IMR-90 (cell line): ENCODE data around the gene CEP20. TPM values are rescaled to one million over a fixed set of nuclear protein-coding genes. Genes with fewer than 3 reads are reported as not detected.

Experiments used
- ATAC-seq: fragments of 200-7000 bp; cut with Tn5 transposase; 2 replicates; pipeline ENCODE4 v1.9.1; 2020; ENCODE audit warnings: low read depth, mild to moderate bottlenecking, moderate library complexity
- BruUV-seq: library from RNA; stranded (reverse); fragments of 400-500 nt; replicated peaks from 2 replicates; lab custom pipeline; 2021; lab: Mats Ljungman, UMichigan
- CTCF ChIA-PET: fragments of 300-600 bp; formaldehyde crosslinking; extraction: SDS; loops from one replicate; lab custom pipeline; 2021; ENCODE audit warnings: antibody characterized with exemption; lab: Yijun Ruan, JAX
- POLR2A ChIA-PET: fragments of 300-600 bp; sonication (Branson Sonifier 250); formaldehyde crosslinking; loops from one replicate; lab custom pipeline; 2022; ENCODE audit warnings: antibody characterized with exemption; ENCODE audit not compliant: unreplicated experiment; lab: Charles Lee
- DNase-seq: peaks from one replicate; pipeline ENCODE4 v3.0.0; 2013
- H2AFZ ChIP-seq: replicated peaks from 2 replicates; pipeline ENCODE3; 2013; ENCODE audit warnings: low read length, mild to moderate bottlenecking; ENCODE audit not compliant: poor library complexity
- H2AK5ac ChIP-seq: 2 replicates; pipeline ENCODE4 v1.6.1; 2013; ENCODE audit warnings: low read depth, low read length, inconsistent platforms
- H2AK9ac ChIP-seq: replicated peaks from 2 replicates; pipeline ENCODE3; 2013; ENCODE audit warnings: mild to moderate bottlenecking, low read depth, low read length, moderate library complexity; ENCODE audit not compliant: poor library complexity
- H2BK120ac ChIP-seq: 2 replicates; pipeline ENCODE4 v1.6.1; 2013; ENCODE audit warnings: low read depth, low read length, inconsistent platforms
- H2BK15ac ChIP-seq: 3 replicates; pipeline ENCODE4 v1.6.1; 2013; ENCODE audit warnings: low read depth, low read length, inconsistent platforms
- H2BK20ac ChIP-seq: 2 replicates; pipeline ENCODE4 v1.6.1; 2013; ENCODE audit warnings: low read depth, mild to moderate bottlenecking, inconsistent platforms, low read length, moderate library complexity
- H2BK5ac ChIP-seq: 2 replicates; pipeline ENCODE4 v1.6.1; 2013; ENCODE audit warnings: mild to moderate bottlenecking, low read depth, low read length, inconsistent platforms; ENCODE audit not compliant: poor library complexity, severe bottlenecking
- H3K14ac ChIP-seq: replicated peaks from 2 replicates; pipeline ENCODE4 v1.6.1; 2013; ENCODE audit warnings: low read depth, low read length, inconsistent platforms
- H3K18ac ChIP-seq: 2 replicates; pipeline ENCODE4 v1.6.1; 2013; ENCODE audit warnings: low read depth, low read length, control low read depth
- H3K23ac ChIP-seq: 2 replicates; pipeline ENCODE4 v1.6.1; 2013; ENCODE audit warnings: low read depth, low read length, inconsistent platforms
- H3K27ac ChIP-seq: 2 replicates; pipeline ENCODE4 v1.5.1; 2013; ENCODE audit warnings: mild to moderate bottlenecking, control low read depth, low read length; ENCODE audit not compliant: insufficient read depth
- H3K27me3 ChIP-seq: 2 replicates; pipeline ENCODE4 v1.6.1; 2013; ENCODE audit warnings: low read length; ENCODE audit not compliant: control insufficient read depth, insufficient read depth
- H3K36me3 ChIP-seq: 2 replicates; pipeline ENCODE4 v1.6.1; 2013; ENCODE audit warnings: low read length, mixed read lengths; ENCODE audit not compliant: control insufficient read depth, insufficient read depth
- H3K4ac ChIP-seq: 2 replicates; pipeline ENCODE4 v1.6.1; 2013; ENCODE audit warnings: low read depth, low read length, inconsistent platforms
- H3K4me1 ChIP-seq: 2 replicates; pipeline ENCODE4 v1.6.1; 2013; ENCODE audit warnings: low read length, mixed read lengths; ENCODE audit not compliant: control insufficient read depth, insufficient read depth
- H3K4me2 ChIP-seq: 2 replicates; pipeline ENCODE4 v1.6.1; 2013; ENCODE audit warnings: low read depth, mild to moderate bottlenecking, control low read depth, low read length, moderate library complexity
- H3K4me3 ChIP-seq: 2 replicates; pipeline ENCODE4 v1.5.1; 2013; ENCODE audit warnings: low read depth, mild to moderate bottlenecking, control low read depth, low read length, moderate library complexity; ENCODE audit not compliant: insufficient read depth
- H3K56ac ChIP-seq: 2 replicates; pipeline ENCODE4 v1.6.1; 2013; ENCODE audit warnings: low read length, inconsistent platforms; ENCODE audit not compliant: insufficient read depth; ENCODE audit errors: extremely low read depth
- H3K79me1 ChIP-seq, 2 experiments: 2 replicates each; pipeline ENCODE4 v1.6.1; 2013; ENCODE audit warnings: low read length in 2 of 2, inconsistent platforms in 1 of 2, low read depth in 1 of 2
- H3K9ac ChIP-seq: 2 replicates; pipeline ENCODE4 v1.6.1; 2013; ENCODE audit warnings: low read depth, low read length, control low read depth
- H3K9me1 ChIP-seq: 2 replicates; pipeline ENCODE4 v1.6.1; 2013; ENCODE audit warnings: low read length, inconsistent platforms; ENCODE audit not compliant: insufficient read depth
- H3K9me3 ChIP-seq: 2 replicates; pipeline ENCODE4 v1.6.1; 2013; ENCODE audit warnings: low read length; ENCODE audit not compliant: control insufficient read depth, insufficient read depth
- H4K20me1 ChIP-seq: 2 replicates; pipeline ENCODE4 v1.6.1; 2013; ENCODE audit warnings: low read length, inconsistent platforms; ENCODE audit not compliant: insufficient read depth
- H4K5ac ChIP-seq: 2 replicates; pipeline ENCODE4 v1.6.1; 2013; ENCODE audit warnings: mild to moderate bottlenecking, low read depth, low read length, control low read depth
- H4K8ac ChIP-seq, 2 experiments: 2 replicates each; pipeline ENCODE4 v1.6.1; 2013; ENCODE audit warnings: low read depth in 2 of 2, low read length in 2 of 2, control low read depth in 1 of 2, inconsistent platforms in 1 of 2
- H4K91ac ChIP-seq: 2 replicates; pipeline ENCODE4 v1.6.1; 2013; ENCODE audit warnings: low read depth, low read length, inconsistent platforms; ENCODE audit not compliant: insufficient read depth
- CEBPB ChIP-seq: IDR thresholded peaks from 2 replicates; pipeline ENCODE4 v1.6.1; 2012; ENCODE audit warnings: low read depth, low read length, improper control_type of control experiment
- CHD1 ChIP-seq: IDR thresholded peaks from 2 replicates; pipeline ENCODE4 v1.6.1; 2012; ENCODE audit warnings: low read depth, low read length, improper control_type of control experiment
- FOS ChIP-seq: fragments of 150-350 bp; IDR thresholded peaks from 2 replicates; pipeline ENCODE4 v1.6.1; 2016; ENCODE audit warnings: low read depth, low read length
- MAZ ChIP-seq: IDR thresholded peaks from 2 replicates; pipeline ENCODE4 v1.6.1; 2012; ENCODE audit warnings: low read depth, mild to moderate bottlenecking, low read length, improper control_type of control experiment, moderate library complexity, borderline replicate concordance
- USF2 ChIP-seq: fragments of 150-350 bp; IDR thresholded peaks from 2 replicates; pipeline ENCODE4 v1.6.1; 2017; ENCODE audit warnings: mild to moderate bottlenecking, antibody characterized with exemption, low read length, low read depth
- WGBS, 2 experiments: methylation state at CpG; one replicate each; pipeline versions ENCODE4 v1.1.5 to v1.1.7; 2013; ENCODE audit warnings: missing lambda C conversion rate in 2 of 2; ENCODE audit not compliant: insufficient read length in 1 of 2; ENCODE audit errors: extremely low coverage in 2 of 2; 5-methylcytosine and 5-hydroxymethylcytosine counted together
- dilution Hi-C: fragments of 300-500 bp; cut with HindIII; formaldehyde crosslinking; loops from one replicate; pipeline ENCODE4 v1.14.3; 2018; ENCODE audit warnings: low sequenced_read_pairs; ENCODE audit not compliant: unreplicated experiment
- in situ Hi-C: fragments of 300-500 bp; cut with MboI; formaldehyde crosslinking; loops from 3 replicates; pipeline ENCODE4 v1.14.3; 2019; ENCODE audit warnings: low sequenced_read_pairs, inconsistent platforms, mixed read lengths
- intact Hi-C: fragments of 100-400 bp; cut with micrococcal nuclease; formaldehyde crosslinking; loops from 2 replicates; pipeline ENCODE4 v1.10.0; 2022
- polyA plus RNA-seq, 3 experiments: library from polyadenylated mRNA; depleted of rRNA; stranded (reverse); fragments of >200 nt; gene quantifications; 2 replicates each; pipeline ENCODE4 v1.2.3, GENCODE V29; 2012; ENCODE audit warnings: low replicate concordance in 1 of 3
- total RNA-seq: library from RNA; depleted of rRNA; stranded (reverse); fragments of >200 nt; gene quantifications from 2 replicates; pipeline ENCODE4 v1.2.3, GENCODE V29; 2012

The CEP20 gene
- total and polyA plus RNA-seq, 2 of the 4 experiments (the other 2 are of a cell fraction): 28.8 to 40.1 TPM

GRCh38 chr16:15870011-15870410 lies 18.4 kb downstream of the CEP20 start:
- TF ChIP-seq CHD1 (no peak), USF2 (no peak), CEBPB (no peak), FOS (no peak), MAZ (no peak)
- no peak overlapping the region for H2BK15ac ChIP-seq
- no peak overlapping the region for H3K4me3 ChIP-seq
- H3K9me1 ChIP-seq: peaks cover 5% of the 10 kb centered on the region; the same call in 1 of the 2 replicates
- no peaks in the 10 kb centered on the region for H3K27me3 ChIP-seq
- dilution Hi-C loops (no loop called here), intact Hi-C loops (no loop called here), in situ Hi-C loops (no loop called here)
- ATAC-seq: no peak
- peaks cover 7% of the 10 kb centered on the region for H3K4me1 ChIP-seq
- H4K91ac ChIP-seq: no peak overlapping the region
- no CpG with 5 or more reads among the region's 5 CpGs for WGBS, 2 experiments
- H2AK5ac ChIP-seq: no peak overlapping the region
- H2AK9ac ChIP-seq: no peak overlapping the region
- H2BK20ac ChIP-seq: no peak overlapping the region
- H3K27ac ChIP-seq: no peak overlapping the region
- H3K9me3 ChIP-seq: no peaks in the 10 kb centered on the region
- H4K8ac ChIP-seq: no peak overlapping the region
- H3K56ac ChIP-seq: no peak overlapping the region
- ChIA-PET CTCF (no interaction called here), POLR2A (no interaction called here)
- no peak for DNase-seq
- no peak overlapping the region for H2BK120ac ChIP-seq
- H3K18ac ChIP-seq: no peak overlapping the region
- H4K20me1 ChIP-seq: no peaks in the 10 kb centered on the region
- H3K36me3 ChIP-seq: peaks cover 19% of the 10 kb centered on the region
- H3K79me1 ChIP-seq: peaks cover 4 to 35% of the 10 kb centered on the region in 2 experiments
- no peak overlapping the region for H3K4me2 ChIP-seq
- H4K5ac ChIP-seq: no peak overlapping the region
- no peak overlapping the region for H2BK5ac ChIP-seq
- no peak overlapping the region for H3K9ac ChIP-seq
- H3K14ac ChIP-seq: no peak overlapping the region
- no TSS peak for BruUV-seq
- no peak overlapping the region for H3K23ac ChIP-seq
- H2AFZ ChIP-seq: no peak overlapping the region
- H3K4ac ChIP-seq: no peak overlapping the region
